C4-2B (cell line): ENCODE measurements around the gene RASL11B.

Experiments used
- H3K27ac ChIP-seq: fragments of 450-650 bp; 2 replicates; pipeline ENCODE4 v1.5.1; 2017
- ZFX ChIP-seq: fragments of 450-650 bp; IDR thresholded peaks from 2 replicates; pipeline ENCODE4 v1.6.1; 2017
- TF ChIP-seq, protein P1 (sequence below): fragments of 450-650 bp; conservative IDR thresholded peaks from 2 replicates; pipeline ENCODE4 v1.5.1; 2017; ENCODE audit warnings: mild to moderate bottlenecking

RASL11B gene

GRCh38 chr4:52856801-52857200, 5.3 kb upstream of the RASL11B start:
- H3K27ac ChIP-seq, result no peak overlapping the region
- TF ChIP-seq ZFX, result no peak
- TF ChIP-seq, protein P1, sequence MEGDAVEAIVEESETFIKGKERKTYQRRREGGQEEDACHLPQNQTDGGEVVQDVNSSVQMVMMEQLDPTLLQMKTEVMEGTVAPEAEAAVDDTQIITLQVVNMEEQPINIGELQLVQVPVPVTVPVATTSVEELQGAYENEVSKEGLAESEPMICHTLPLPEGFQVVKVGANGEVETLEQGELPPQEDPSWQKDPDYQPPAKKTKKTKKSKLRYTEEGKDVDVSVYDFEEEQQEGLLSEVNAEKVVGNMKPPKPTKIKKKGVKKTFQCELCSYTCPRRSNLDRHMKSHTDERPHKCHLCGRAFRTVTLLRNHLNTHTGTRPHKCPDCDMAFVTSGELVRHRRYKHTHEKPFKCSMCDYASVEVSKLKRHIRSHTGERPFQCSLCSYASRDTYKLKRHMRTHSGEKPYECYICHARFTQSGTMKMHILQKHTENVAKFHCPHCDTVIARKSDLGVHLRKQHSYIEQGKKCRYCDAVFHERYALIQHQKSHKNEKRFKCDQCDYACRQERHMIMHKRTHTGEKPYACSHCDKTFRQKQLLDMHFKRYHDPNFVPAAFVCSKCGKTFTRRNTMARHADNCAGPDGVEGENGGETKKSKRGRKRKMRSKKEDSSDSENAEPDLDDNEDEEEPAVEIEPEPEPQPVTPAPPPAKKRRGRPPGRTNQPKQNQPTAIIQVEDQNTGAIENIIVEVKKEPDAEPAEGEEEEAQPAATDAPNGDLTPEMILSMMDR, result no peak

GRCh38 chr4:52860361-52860760, 1.8 kb upstream of the RASL11B start:
- no peak for TF ChIP-seq ZFX
- TF ChIP-seq, protein P1, result no peak
- H3K27ac ChIP-seq, result no peak overlapping the region

DNA sequence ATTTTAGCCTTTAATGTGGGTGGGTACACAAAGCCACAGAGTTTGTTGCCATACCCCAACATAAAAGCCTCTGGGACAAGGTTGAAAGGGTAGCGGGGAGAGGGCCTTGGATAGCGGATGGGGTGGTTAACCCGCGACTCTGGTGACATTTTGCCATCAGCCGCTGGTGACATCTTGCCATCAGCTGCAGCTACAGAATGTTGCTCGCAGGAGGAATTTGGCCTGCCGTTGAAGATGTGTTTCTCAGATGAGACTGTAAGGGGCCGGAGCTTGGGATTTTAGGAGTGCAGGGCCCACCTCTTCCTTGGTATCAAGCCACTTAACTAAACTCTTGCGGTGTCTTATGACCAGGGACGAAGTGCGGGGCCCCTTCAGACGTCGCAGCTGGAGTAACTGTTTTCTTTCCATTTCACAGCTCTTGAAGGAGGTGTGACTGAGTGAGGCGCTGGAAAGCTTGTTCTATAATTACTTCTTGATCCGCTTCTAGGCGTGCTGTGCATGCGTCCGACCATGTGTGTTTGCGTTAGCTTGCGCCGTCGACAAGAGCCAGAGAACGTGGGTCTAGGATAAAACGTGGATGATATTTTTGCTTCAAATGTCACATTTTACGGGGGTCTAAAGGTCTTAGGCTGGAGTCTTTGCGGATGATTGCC, 820 bp upstream of the RASL11B start:
- TF ChIP-seq ZFX, result no peak
- TF ChIP-seq, protein P1, result no peak
- peak overlapping the region; percentile 65 for H3K27ac ChIP-seq

DNA sequence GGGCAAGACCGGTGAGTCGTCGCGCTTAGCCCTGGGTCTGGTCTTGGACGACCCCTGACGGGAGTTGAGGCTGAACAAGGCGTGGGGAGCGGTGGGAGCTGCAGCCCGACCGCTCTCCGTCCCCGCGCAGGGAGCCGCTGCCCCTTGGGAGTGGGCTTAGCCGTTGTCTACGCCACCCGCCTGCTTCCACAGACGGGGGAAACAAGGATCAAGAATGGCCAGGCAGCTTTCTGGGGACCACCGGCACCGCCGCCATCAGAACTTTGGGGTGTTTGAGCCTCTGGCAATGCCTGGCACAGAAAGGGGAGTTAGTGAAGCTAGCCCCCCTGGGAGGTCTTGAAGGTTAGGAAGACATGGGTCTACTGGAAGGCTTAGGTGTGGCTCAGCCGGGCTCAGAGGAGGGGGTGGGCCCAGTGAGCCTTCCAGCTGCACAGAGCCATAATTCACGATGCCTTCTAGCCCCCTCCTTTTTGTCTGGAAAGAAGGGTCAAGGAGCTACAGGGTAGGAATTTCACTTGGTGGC, 583 bp downstream of the RASL11B start:
- peak overlapping the region; percentile 65 for H3K27ac ChIP-seq
- TF ChIP-seq, protein P1, result no peak
- TF ChIP-seq ZFX, result no peak

GRCh38 chr4:52863324-52863723, 1.2 kb downstream of the RASL11B start:
- TF ChIP-seq, protein P1, result no peak
- no peak for TF ChIP-seq ZFX
- H3K27ac ChIP-seq, result no peak overlapping the region

GRCh38 chr4:52864793-52865192, 2.7 kb downstream of the RASL11B start:
- no peak for TF ChIP-seq ZFX
- TF ChIP-seq, protein P1, result no peak
- H3K27ac ChIP-seq, result no peak overlapping the region

DNA sequence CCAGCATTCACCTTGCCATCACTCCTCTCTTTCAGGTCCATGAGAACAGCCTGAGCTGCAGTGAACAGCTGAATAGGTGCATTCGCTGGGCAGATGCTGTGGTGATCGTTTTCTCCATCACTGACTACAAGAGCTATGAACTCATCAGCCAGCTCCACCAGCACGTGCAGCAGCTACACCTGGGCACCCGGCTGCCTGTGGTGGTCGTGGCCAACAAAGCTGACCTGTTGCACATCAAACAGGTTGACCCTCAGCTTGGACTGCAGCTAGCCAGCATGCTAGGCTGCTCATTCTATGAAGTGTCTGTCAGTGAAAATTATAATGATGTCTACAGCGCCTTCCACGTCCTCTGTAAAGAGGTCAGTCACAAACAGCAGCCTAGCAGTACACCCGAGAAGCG, 3.2 kb downstream of the RASL11B start:
- TF ChIP-seq, protein P1, result no peak
- no peak for TF ChIP-seq ZFX
- no peak overlapping the region for H3K27ac ChIP-seq
